ENCODE results near the gene TEDC2. TPM values are rescaled to one million over a fixed set of nuclear protein-coding genes. Genes with fewer than 3 reads are reported as not detected.

TEDC2 gene
- total RNA-seq, 2 donors from 2014 or later: 2.4 to 24.0 TPM

DNA sequence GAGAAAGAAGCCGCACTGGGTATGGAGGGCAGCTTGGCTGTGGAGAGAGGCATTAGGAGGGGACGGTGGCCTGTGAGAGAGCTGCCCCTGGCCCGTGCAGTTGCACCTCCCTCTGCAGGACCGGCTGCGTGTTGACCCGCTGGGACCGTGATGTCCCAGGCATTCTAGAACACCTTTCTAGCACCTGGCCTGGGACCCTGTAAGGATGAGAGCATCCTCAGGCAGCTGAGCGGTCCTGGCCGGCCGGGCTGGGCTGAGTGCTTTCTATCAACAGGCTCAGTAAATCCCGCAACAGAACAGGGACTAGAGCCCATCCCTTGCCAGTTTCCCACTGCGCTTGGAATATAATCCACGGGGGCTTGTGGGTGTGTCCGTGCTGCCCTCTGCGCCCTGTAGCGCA, 29.7 kb downstream of the TEDC2 start:
- peaks cover 7% of the 10 kb centered on the region for H3K4me1 ChIP-seq
- intact Hi-C loops (cut with DNase I): no loop called here
- TF ChIP-seq CTCF (IDR thresholded peaks at IDR 0.05): no peak
- H3K9ac ChIP-seq (ENCODE audit: low read depth in 2 of 2, low read length in 2 of 2): no peak overlapping the region
- H3K9me3 ChIP-seq: no peaks in the 10 kb centered on the region
- H3K4me3 ChIP-seq: no peak overlapping the region
- no peaks in the 10 kb centered on the region for H3K27me3 ChIP-seq
- H3K27ac ChIP-seq: no peak overlapping the region
- no peaks in the 10 kb centered on the region for H3K36me3 ChIP-seq
- DNase-seq: no peak

DNA sequence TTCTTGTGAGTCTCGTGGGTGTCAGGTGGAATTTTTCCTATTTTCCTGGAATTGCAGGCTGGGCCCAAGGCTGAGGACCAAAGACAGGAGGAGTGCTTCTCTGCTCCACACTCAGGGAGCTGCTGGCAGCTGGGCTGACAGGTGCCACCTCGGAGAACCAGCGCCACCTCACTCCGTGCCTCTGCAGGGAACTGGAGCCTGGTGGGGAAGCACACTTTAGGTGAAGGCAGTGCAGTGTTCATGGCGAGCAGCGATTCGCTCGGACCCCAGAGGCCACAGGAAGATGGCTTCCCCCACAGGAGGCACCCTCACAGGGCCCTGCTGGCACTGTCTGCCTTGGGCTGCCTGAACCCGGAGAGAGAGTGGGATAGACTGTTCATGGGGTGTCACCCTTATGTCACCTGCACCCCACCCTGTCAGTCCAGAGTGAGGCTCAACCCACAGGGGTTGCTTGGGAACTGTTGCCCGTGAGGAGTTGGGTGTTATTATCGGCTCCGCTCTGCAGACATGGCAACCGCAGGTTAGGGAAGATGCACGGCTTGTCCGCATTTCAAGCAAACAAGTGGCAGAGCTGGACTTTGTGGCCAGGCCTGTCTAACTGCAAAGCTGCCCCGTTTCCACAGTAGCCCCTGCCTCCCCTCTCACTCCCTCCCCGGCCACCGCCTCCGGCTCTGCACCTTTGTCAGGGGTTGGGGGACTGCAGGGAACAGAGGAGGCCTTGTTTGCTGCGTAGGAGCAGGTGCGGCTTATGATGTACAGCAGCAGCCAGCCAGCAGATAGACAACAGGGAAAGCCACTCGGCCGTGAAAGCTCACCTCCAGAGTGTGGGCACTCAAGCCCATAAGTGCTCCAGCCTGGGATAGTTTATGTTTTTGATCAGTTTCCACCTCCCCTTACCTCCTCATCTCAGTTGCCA, 30.5 kb downstream of the TEDC2 start:
- H3K9ac ChIP-seq (ENCODE audit: low read depth in 2 of 2, low read length in 2 of 2): no peak overlapping the region

GRCh38 chr16:2492292-2492691, 32.4 kb downstream of the TEDC2 start:
- no peaks in the 10 kb centered on the region for H3K36me3 ChIP-seq
- H3K9me3 ChIP-seq: no peaks in the 10 kb centered on the region
- no peaks in the 10 kb centered on the region for H3K27me3 ChIP-seq
- no peak overlapping the region for H3K27ac ChIP-seq
- intact Hi-C loops (cut with DNase I): no loop called here
- no peak for DNase-seq
- no peak for TF ChIP-seq CTCF (IDR thresholded peaks at IDR 0.05)
- H3K4me1 ChIP-seq: peaks cover 7% of the 10 kb centered on the region
- no peak overlapping the region for H3K4me3 ChIP-seq
- H3K9ac ChIP-seq (ENCODE audit: low read depth in 2 of 2, low read length in 2 of 2): no peak overlapping the region

More for the DNA sequence above, 30.5 kb downstream of the TEDC2 start:
- Histone ChIP-seq H3K27ac (no peak overlapping the region), H3K4me1 (peaks cover 7% of the 10 kb centered on the region), H3K4me3 (no peak overlapping the region), H3K27me3 (no peaks in the 10 kb centered on the region), H3K36me3 (no peaks in the 10 kb centered on the region), H3K9me3 (no peaks in the 10 kb centered on the region)
- intact Hi-C loops (cut with DNase I): no loop called here
- no peak for DNase-seq
- TF ChIP-seq CTCF (IDR thresholded peaks at IDR 0.05): no peak

GRCh38 chr16:2493605-2494004, 33.7 kb downstream of the TEDC2 start:
- H3K9ac ChIP-seq (ENCODE audit: low read depth in 2 of 2, low read length in 2 of 2): no peak overlapping the region
- no peak for DNase-seq
- TF ChIP-seq CTCF (IDR thresholded peaks at IDR 0.05): no peak
- H3K27me3 ChIP-seq: no peaks in the 10 kb centered on the region
- H3K4me1 ChIP-seq: peaks cover 7% of the 10 kb centered on the region
- H3K36me3 ChIP-seq: no peaks in the 10 kb centered on the region
- no peaks in the 10 kb centered on the region for H3K9me3 ChIP-seq
- no peak overlapping the region for H3K27ac ChIP-seq
- intact Hi-C loops (cut with DNase I): no loop called here
- no peak overlapping the region for H3K4me3 ChIP-seq

DNA sequence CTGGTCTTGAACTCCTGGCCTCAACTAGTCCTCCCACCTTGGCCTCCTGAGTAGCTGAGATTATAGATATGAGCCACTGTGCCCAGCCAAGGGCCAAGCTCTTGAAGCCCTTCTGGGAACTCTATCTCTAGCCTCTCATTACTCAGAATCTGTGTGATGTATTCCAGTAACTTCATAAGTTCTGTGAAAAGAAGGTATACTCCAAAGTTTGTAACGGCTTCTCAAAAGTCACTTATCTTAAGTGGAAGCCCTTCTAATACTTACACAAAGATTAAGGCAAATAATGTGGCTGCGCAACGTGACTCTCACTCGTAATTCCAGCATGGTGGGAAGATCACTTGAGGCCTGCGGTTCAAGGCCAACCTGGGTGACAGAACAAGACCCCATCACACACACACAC, 34.7 kb downstream of the TEDC2 start:
- H3K27ac ChIP-seq: no peak overlapping the region
- intact Hi-C loops (cut with DNase I): loop anchor here (5.0 kb wide), 2 partner anchors 62 to 157 kb away; no protein-coding TSS in a partner anchor

More for the DNA sequence above, 34.7 kb downstream of the TEDC2 start:
- H3K27me3 ChIP-seq: no peaks in the 10 kb centered on the region
- H3K9ac ChIP-seq (ENCODE audit: low read depth in 2 of 2, low read length in 2 of 2): no peak overlapping the region
- no peaks in the 10 kb centered on the region for H3K36me3 ChIP-seq
- H3K9me3 ChIP-seq: no peaks in the 10 kb centered on the region
- peaks cover 7% of the 10 kb centered on the region for H3K4me1 ChIP-seq
- no peak for TF ChIP-seq CTCF (IDR thresholded peaks at IDR 0.05)
- DNase-seq: no peak
- no peak overlapping the region for H3K4me3 ChIP-seq

All from colonic mucosa (tissue), 4 donors.